HG03196 (cell line): ENCODE measurements around the gene WTAP.

Experiments
- ATAC-seq: cut with Tn5 transposase; IDR thresholded peaks from one replicate; pipeline ENCODE4 v1.9.1; 2021; ENCODE audit not compliant: unreplicated experiment

WTAP gene

GRCh38 chr6:159800141-159800865 is 73.0 kb downstream of the WTAP start, which contains the start of gene PNLDC1:
TSS of gene PNLDC1 (plus strand) at chr6:159800276. CDS start at chr6:159800308, 32 bp downstream.
- no peak for ATAC-seq

- ATAC-seq = no peak
Observed at GRCh38 chr6:159801935-159802334, 74.6 kb downstream of the WTAP start.

- no peak for ATAC-seq
Observed at GRCh38 chr6:159804504-159804903, 77.2 kb downstream of the WTAP start.

- no peak for ATAC-seq
Observed at GRCh38 chr6:159805440-159806020, 78.2 kb downstream of the WTAP start.
